ES-I3 (cell line): Measurements from ENCODE around the gene SPDYE6.
"Not testable (repeated sequence)": the region's sequence is repeated elsewhere in the genome, so short reads cannot be mapped to it uniquely, and the experiment has no call there.

ENCODE experiments used
- H3K36me3 ChIP-seq: 2 replicates; pipeline ENCODE4 v1.6.1; 2013; ENCODE audit warnings: mild to moderate bottlenecking, low read length, control low read depth, moderate library complexity; ENCODE audit not compliant: insufficient read depth
- H3K4me1 ChIP-seq: 2 replicates; pipeline ENCODE4 v1.6.1; 2013; ENCODE audit warnings: mild to moderate bottlenecking, control low read depth, low read length; ENCODE audit not compliant: insufficient read depth
- H3K9ac ChIP-seq: 2 replicates; pipeline ENCODE4 v1.6.1; 2013; ENCODE audit warnings: low read depth, mild to moderate bottlenecking, low read length, moderate library complexity
- H3K9me3 ChIP-seq: 2 replicates; pipeline ENCODE4 v1.6.1; 2013; ENCODE audit warnings: mild to moderate bottlenecking, low read length, moderate library complexity; ENCODE audit not compliant: control insufficient read depth, insufficient read depth

Gene SPDYE6

GRCh38 chr7:102313997-102314780 lies 42.1 kb downstream of the SPDYE6 start:
- no peak overlapping the region for H3K9ac ChIP-seq
- H3K4me1 ChIP-seq, result no peaks in the 10 kb centered on the region; the same call in 1 of the 2 replicates
- no peaks in the 10 kb centered on the region for H3K9me3 ChIP-seq
- no peaks in the 10 kb centered on the region for H3K36me3 ChIP-seq

GRCh38 chr7:102312317-102312716 lies 43.9 kb downstream of the SPDYE6 start:
- no peaks in the 10 kb centered on the region for H3K9me3 ChIP-seq
- peaks cover 6% of the 10 kb centered on the region; the same call in 1 of the 2 replicates for H3K4me1 ChIP-seq
- no peak overlapping the region for H3K9ac ChIP-seq
- no peaks in the 10 kb centered on the region for H3K36me3 ChIP-seq

GRCh38 chr7:102310414-102310815 lies 45.8 kb downstream of the SPDYE6 start:
- Histone ChIP-seq H3K4me1 (peaks cover 13% of the 10 kb centered on the region; the same call in 1 of the 2 replicates), H3K9me3 (no peaks in the 10 kb centered on the region), H3K36me3 (no peaks in the 10 kb centered on the region), H3K9ac (no peak overlapping the region)

- no peaks in the 10 kb centered on the region for H3K36me3 ChIP-seq
- peaks cover 13% of the 10 kb centered on the region; the same call in 1 of the 2 replicates for H3K4me1 ChIP-seq
- H3K9me3 ChIP-seq, result no peaks in the 10 kb centered on the region
- H3K9ac ChIP-seq, result peak overlapping the region; percentile 3; the same call in 1 of the 2 replicates
Observed at GRCh38 chr7:102306916-102307677, 49.1 kb downstream of the SPDYE6 start.

DNA sequence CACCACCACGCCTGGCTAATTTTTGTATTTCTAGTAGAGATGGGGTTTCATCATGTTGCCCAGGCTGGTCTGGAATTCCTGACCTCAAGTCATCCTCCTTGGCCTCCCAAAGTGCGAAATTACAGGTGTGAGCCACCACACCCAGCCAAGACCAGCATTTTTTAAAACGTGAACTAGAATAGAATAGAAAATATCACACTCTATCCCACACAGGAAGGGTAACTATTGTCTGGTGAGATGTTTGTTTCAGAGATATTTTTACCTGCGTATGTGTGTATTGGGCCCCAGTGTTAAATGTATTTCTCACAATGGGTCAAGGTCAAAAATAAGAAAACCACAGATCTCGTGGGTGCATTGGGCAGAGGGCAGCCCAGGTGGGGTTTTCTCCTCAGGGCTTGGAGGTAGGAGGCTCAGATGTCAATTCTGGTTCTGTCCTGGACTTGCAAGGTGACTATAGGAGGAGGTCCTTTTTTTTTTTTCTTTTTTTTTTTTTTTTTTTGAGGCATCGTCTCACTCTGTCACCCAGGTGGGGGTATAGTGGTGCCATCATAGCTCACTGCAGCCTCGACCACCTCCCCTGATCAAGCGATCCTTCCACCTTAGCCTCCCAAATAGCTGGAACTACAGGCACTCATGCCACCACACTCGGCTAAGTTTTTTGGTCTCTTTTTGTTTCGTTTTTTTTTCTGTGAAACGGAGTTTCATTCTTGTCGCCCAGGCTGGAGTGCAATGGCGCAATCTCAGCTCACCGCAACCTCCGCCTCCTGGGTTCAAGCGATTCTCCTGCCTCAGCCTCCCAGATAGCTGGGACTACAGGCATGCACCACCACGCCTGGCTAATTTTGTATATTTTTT lies 50.6 kb downstream of the SPDYE6 start:
- Histone ChIP-seq H3K9me3 (no peaks in the 10 kb centered on the region), H3K4me1 (peaks cover 13% of the 10 kb centered on the region), H3K9ac (no peak overlapping the region), H3K36me3 (no peaks in the 10 kb centered on the region)

GRCh38 chr7:102304668-102305067 lies 51.6 kb downstream of the SPDYE6 start:
- Histone ChIP-seq H3K9ac (no peak overlapping the region), H3K36me3 (no peaks in the 10 kb centered on the region), H3K4me1 (peaks cover 13% of the 10 kb centered on the region), H3K9me3 (no peaks in the 10 kb centered on the region)

- H3K4me1 ChIP-seq, result peaks cover 13% of the 10 kb centered on the region
Observed at GRCh38 chr7:102303669-102304422, 52.4 kb downstream of the SPDYE6 start.

GRCh38 chr7:102302025-102302424 lies 54.2 kb downstream of the SPDYE6 start:
- H3K36me3 ChIP-seq, result no peaks in the 10 kb centered on the region

More at GRCh38 chr7:102303669-102304422, 52.4 kb downstream of the SPDYE6 start:
- no peak overlapping the region for H3K9ac ChIP-seq
- H3K9me3 ChIP-seq, result no peaks in the 10 kb centered on the region
- H3K36me3 ChIP-seq, result no peaks in the 10 kb centered on the region

DNA sequence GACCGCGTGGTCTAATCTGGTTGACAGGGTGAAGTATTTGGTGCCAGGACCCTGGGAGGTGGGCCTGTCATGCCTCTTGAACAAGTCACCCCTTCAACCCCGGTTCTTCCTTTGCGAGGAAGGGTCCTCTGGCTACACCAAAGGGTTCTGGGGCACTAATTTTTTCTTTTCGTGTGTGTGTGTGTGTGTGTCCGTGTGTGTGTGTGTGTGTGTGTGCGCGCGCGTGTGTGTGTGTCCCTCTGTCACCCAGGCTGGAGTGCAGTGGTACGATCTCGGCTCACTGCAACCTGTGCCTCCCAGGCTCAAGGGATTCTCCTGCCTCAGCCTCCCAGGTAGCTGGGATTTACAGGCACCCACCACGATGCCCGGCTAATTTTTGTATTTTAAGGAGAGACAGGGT lies 54.9 kb downstream of the SPDYE6 start:
- not testable (repeated sequence) for H3K36me3 ChIP-seq, H3K9ac ChIP-seq, H3K4me1 ChIP-seq, H3K9me3 ChIP-seq

More at GRCh38 chr7:102302025-102302424, 54.2 kb downstream of the SPDYE6 start:
- no peaks in the 10 kb centered on the region for H3K9me3 ChIP-seq
- H3K9ac ChIP-seq, result no peak overlapping the region
- peaks cover 5% of the 10 kb centered on the region for H3K4me1 ChIP-seq

DNA sequence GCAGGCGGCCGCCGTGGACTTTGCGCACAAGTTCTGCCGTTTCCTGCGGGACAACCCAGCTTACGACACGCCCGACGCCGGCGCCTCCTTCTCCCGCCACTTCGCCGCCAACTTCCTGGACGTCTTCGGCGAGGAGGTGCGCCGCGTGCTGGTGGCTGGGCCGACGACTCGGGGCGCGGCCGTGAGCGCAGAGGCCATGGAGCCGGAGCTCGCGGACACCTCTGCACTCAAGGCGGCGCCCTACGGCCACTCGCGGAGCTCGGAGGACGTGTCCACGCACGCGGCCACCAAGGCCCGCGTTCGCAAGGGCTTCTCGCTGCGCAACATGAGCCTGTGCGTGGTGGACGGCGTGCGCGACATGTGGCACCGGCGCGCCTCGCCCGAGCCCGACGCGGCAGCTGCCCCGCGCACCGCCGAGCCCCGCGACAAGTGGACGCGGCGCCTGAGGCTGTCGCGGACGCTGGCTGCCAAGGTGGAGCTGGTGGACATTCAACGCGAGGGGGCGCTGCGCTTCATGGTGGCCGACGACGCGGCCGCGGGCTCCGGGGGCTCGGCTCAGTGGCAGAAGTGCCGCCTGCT lies 55.5 kb downstream of the SPDYE6 start:
- H3K9me3 ChIP-seq, result no peaks in the 10 kb centered on the region
- H3K4me1 ChIP-seq, result peaks cover 9% of the 10 kb centered on the region
- no peak overlapping the region for H3K9ac ChIP-seq
- no peaks in the 10 kb centered on the region for H3K36me3 ChIP-seq

DNA sequence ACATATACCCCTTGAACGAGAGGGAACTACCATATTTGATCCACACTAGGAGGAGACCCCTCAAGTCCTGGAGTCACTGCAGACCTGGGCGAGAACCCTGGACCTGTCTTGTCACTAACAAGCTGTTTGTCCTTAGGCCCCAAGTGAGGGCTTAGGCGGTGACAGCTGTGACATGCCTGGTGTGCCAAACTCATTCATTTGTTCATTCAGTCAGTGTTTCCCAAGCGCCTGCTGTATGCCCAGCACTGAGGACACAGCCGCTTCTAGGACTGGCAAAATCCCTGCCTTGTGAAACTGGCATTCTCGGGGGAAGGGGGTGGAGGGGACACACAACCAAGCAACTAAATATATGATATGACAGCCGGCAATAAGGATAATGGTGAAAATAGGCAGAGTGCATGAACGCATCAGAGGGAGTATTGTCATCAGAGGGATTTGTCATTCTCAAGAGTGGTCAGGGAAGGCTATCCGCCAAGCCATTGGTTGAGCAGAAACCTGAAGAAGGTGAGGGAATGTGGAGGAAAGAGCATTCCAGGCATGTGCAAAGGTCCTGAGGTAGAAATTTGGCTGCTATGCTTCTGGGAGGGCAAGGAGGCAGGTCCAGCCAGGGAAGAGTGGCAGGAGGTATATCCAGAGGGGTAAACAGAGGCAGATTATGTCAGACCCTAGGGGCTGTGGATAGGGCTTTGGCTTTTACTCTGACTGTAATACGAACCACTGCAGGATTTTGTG lies 58.6 kb downstream of the SPDYE6 start:
- Histone ChIP-seq H3K4me1 (peaks cover 19% of the 10 kb centered on the region), H3K36me3 (no peaks in the 10 kb centered on the region), H3K9ac (no peak overlapping the region), H3K9me3 (no peaks in the 10 kb centered on the region)

GRCh38 chr7:102296514-102296913 lies 59.7 kb downstream of the SPDYE6 start:
- H3K9ac ChIP-seq, result no peak overlapping the region
- no peaks in the 10 kb centered on the region for H3K36me3 ChIP-seq
- H3K4me1 ChIP-seq, result peaks cover 22% of the 10 kb centered on the region
- H3K9me3 ChIP-seq, result no peaks in the 10 kb centered on the region

DNA sequence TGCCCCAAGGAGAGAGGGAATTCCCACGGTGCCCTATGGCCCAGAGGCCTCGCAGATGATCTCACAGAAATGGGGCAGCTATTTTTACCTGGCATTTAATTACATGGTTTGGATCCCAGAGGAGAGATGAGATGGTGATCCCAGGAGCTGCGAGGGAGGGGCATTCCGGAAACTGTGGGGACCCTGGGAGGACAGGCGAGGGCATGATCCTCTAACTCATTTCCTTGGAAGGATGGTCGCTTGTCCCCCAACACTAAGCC lies 60.1 kb downstream of the SPDYE6 start:
- peaks cover 26% of the 10 kb centered on the region for H3K4me1 ChIP-seq
- no peaks in the 10 kb centered on the region for H3K9me3 ChIP-seq
- H3K36me3 ChIP-seq, result no peaks in the 10 kb centered on the region
- no peak overlapping the region for H3K9ac ChIP-seq
